ENCODE results near the gene CHDH.

DNA sequence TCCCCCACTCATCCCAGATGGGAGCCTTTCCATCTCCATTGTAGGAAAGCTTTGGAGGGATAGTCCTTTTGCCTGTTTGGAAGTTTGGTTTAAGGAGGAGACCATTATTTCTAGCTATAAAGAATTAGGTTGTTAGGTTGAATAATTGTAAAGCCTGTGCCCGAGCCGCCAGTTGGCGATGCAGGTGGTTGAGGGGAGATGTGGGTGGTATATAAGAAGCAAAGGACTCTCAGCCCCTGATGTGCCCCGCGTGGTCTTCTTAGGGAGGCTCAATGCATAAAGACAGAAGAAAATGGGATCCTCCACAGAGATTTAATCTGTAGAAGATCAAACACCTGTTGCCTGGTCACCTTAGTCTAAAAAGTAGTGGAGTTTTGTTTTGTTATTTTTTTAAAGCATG lies 55.7 kb downstream of the CHDH start:
- TF ChIP-seq PAX5 (IDR thresholded peaks at IDR 0.05; ENCODE audit: insufficient read depth, low read length, severe bottlenecking), result no peak
- TF ChIP-seq POLR2A (IDR thresholded peaks at IDR 0.05; ENCODE audit: low read depth, low read length), result no peak

All from GM12891 (cell line).